AG09319 (cell line): ENCODE data around the gene ZBED4.

ENCODE experiments used
- DNase-seq: peaks from one replicate; pipeline ENCODE4 v3.0.0-alpha.2; 2010; ENCODE audit warnings: low read depth; ENCODE audit errors: extremely low read depth
- TF ChIP-seq, protein P1 (sequence below): IDR thresholded peaks from 2 replicates; pipeline ENCODE4 v1.5.1; 2011; ENCODE audit warnings: low read depth, mild to moderate bottlenecking, inconsistent platforms, low read length, moderate library complexity

Gene ZBED4

GRCh38 chr22:49893025-49893424 is 39.4 kb downstream of the ZBED4 start:
- DNase-seq = no peak
- TF ChIP-seq, protein P1, sequence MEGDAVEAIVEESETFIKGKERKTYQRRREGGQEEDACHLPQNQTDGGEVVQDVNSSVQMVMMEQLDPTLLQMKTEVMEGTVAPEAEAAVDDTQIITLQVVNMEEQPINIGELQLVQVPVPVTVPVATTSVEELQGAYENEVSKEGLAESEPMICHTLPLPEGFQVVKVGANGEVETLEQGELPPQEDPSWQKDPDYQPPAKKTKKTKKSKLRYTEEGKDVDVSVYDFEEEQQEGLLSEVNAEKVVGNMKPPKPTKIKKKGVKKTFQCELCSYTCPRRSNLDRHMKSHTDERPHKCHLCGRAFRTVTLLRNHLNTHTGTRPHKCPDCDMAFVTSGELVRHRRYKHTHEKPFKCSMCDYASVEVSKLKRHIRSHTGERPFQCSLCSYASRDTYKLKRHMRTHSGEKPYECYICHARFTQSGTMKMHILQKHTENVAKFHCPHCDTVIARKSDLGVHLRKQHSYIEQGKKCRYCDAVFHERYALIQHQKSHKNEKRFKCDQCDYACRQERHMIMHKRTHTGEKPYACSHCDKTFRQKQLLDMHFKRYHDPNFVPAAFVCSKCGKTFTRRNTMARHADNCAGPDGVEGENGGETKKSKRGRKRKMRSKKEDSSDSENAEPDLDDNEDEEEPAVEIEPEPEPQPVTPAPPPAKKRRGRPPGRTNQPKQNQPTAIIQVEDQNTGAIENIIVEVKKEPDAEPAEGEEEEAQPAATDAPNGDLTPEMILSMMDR = no peak

DNA sequence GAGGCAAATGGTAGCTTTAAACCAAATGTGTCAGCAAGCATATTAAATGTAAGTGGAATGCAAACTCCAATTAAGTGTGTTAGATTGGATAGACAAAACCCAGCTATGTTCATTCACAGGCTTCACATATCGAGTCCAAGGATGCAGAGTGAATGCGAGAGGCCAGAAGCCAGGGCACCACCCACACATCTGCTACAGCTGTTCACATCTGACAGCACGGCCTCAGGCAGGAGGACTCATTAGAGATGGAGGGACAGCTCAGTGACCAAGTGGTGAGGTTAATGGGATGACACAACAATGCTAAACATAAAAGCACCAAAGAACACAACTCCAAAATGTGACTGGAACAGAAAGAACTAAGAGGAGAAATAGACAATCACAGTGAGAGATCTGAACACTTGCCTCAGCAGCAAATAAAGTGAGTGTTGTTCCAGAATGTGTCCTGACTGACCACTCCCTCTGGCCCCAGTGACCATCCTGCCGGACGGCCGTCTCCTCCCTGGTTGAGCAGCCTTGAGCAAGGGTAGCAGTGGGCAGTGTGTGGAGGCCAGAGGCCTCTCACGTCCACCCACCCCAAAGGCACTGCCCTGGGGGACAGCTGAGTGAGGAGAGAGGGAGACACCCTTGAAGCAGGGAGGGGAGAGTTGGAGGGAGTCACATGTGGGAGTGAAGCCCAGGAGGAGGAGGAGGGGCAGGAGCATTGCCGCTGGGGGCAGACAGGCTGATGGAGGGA is 40.8 kb downstream of the ZBED4 start:
- DNase-seq = no peak

DNA sequence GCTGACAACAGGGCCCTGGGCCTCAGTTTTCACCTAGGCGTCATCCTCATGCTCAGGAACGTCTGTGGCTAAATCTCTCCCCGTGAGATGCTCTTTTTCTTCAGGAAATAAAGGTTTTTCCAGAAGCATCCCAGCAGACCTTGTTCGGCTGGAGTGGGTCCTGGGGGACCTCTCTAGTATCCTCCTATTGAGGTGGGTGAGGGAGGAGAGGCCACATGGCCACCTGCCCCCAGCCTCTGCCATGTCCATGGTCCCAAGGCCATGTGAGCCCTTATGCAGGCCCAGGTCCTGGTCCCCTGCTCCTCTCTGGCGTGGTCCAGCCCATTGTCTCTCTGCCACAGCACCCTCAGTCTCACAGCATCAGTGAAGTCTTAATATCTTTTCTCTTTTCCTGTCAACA is 42.6 kb downstream of the ZBED4 start:
- TF ChIP-seq, protein P1 = no peak
- DNase-seq = no peak

More for the DNA sequence above, 40.8 kb downstream of the ZBED4 start:
- TF ChIP-seq, protein P1 = no peak

DNA sequence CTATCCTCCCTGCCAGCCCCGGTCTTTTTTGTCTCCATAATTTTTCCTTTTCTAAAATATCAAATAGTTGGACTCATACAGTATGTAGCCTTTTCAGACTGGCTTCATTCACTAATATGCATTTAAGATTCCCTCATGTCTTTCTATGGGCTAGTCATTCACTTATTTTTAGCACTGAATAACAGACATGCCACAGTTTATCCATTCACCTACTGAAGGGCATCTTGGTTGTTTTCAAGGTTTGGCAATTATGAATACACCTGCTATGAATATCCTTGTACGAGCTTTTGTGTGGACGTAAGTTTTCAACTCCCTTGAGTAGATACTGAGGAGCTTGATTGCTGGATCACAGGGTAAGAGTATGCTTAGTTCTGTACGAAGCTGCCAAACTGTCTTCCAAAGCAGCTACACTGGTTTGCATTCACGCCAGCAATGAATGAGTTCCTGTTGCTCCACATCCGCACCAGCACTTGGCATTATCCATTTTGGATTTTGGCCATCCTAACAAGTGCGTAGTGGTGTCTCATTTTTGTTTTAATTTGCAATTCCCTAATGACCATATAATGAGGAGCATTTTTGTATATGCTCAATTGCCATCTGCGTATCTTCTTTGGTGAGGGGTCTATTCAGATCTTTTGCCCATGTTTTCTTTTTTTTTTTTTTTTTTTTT is 43.5 kb downstream of the ZBED4 start:
- TF ChIP-seq, protein P1 = no peak
- no peak for DNase-seq

GRCh38 chr22:49899530-49899929 is 45.9 kb downstream of the ZBED4 start:
- no peak for DNase-seq
- TF ChIP-seq, protein P1 = no peak

GRCh38 chr22:49900441-49901230 is 47.0 kb downstream of the ZBED4 start:
- DNase-seq = no peak
- TF ChIP-seq, protein P1 = no peak

DNA sequence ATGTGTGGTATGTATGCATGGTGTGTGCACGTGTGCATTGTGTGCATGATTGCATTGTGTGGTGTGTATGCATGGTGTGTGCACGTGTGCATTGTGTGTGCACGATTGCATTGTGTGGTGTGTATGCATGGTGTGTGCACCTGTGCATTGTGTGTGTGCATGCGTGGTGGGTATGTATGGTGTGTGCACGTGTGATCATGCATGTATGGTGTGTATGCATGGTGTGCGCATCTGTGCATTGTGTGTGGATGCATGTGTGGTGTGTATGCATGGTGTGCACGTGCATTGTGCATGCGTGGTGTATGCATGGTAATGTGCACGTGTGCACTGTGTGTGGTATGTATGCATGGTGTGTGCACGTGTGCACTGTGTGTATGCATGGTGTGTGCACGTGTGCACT is 47.8 kb downstream of the ZBED4 start:
- no peak for DNase-seq
- TF ChIP-seq, protein P1 = no peak
